WTC11 (cell line): ENCODE measurements around the gene ELAVL1. TPM values are rescaled to one million over a fixed set of nuclear protein-coding genes. Genes with fewer than 3 reads are reported as not detected.

Experiments
- ATAC-seq: fragments of 200-7000 bp; cut with Tn5 transposase; 2 replicates; pipeline ENCODE4 v1.10.0; 2021; ENCODE audit warnings: mild to moderate bottlenecking, moderate library complexity
- CTCF ChIA-PET: fragments of 300-600 bp; sonication (Branson Sonifier 250); formaldehyde crosslinking; loops from one replicate; lab custom pipeline; 2021; ENCODE audit warnings: antibody characterized with exemption; lab: Charles Lee
- POLR2A ChIA-PET: fragments of 350-600 bp; sonication (Branson Sonifier 250); formaldehyde crosslinking; loops from one replicate; lab custom pipeline; 2021; ENCODE audit warnings: antibody characterized with exemption; lab: Charles Lee
- DNase-seq: peaks from one replicate; pipeline ENCODE4 v3.0.0; 2021; ENCODE audit warnings: low spot score
- H3K27ac Mint-ChIP-seq: 2 replicates; pipeline ENCODE4 v1.8.0; 2021; ENCODE audit warnings: mixed read lengths
- H3K27me3 Mint-ChIP-seq: 2 replicates; pipeline ENCODE4 v1.8.0; 2021; ENCODE audit warnings: low read depth, mild to moderate bottlenecking, moderate library complexity, mixed read lengths
- H3K36me3 Mint-ChIP-seq: 2 replicates; pipeline ENCODE4 v1.8.0; 2021; ENCODE audit warnings: mixed read lengths
- H3K4me1 Mint-ChIP-seq: 2 replicates; pipeline ENCODE4 v1.8.0; 2022; ENCODE audit warnings: mixed read lengths
- H3K4me3 Mint-ChIP-seq: 2 replicates; pipeline ENCODE4 v1.8.0; 2021; ENCODE audit warnings: mild to moderate bottlenecking, moderate library complexity, mixed read lengths
- H3K9me3 Mint-ChIP-seq: 2 replicates; pipeline ENCODE4 v1.8.0; 2021; ENCODE audit warnings: mixed read lengths
- CREB1 ChIP-seq: sonication (generic); formaldehyde crosslinking; IDR thresholded peaks from 2 replicates; pipeline ENCODE4 v1.8.0; 2023; ENCODE audit warnings: mild to moderate bottlenecking, missing genetic modification reagents
- CREM ChIP-seq: sonication (generic); formaldehyde crosslinking; IDR thresholded peaks from 2 replicates; pipeline ENCODE4 v1.8.1; 2022; ENCODE audit warnings: mild to moderate bottlenecking, missing genetic modification reagents, moderate library complexity
- ESRRA ChIP-seq: sonication (generic); formaldehyde crosslinking; IDR thresholded peaks from 2 replicates; pipeline ENCODE4 v1.8.1; 2022; ENCODE audit warnings: mild to moderate bottlenecking, missing genetic modification reagents, borderline replicate concordance
- FOXK1 ChIP-seq: sonication (generic); formaldehyde crosslinking; IDR thresholded peaks from 2 replicates; pipeline ENCODE4 v1.8.0; 2022; ENCODE audit warnings: mild to moderate bottlenecking, moderate library complexity, missing genetic modification reagents
- MXD4 ChIP-seq: fragments of 250-450 bp; sonication (Bioruptor Pico); IDR thresholded peaks from 2 replicates; pipeline ENCODE4 v1.8.0; 2021; ENCODE audit warnings: mild to moderate bottlenecking, moderate library complexity, borderline replicate concordance
- NR2C2 ChIP-seq: sonication (generic); formaldehyde crosslinking; IDR thresholded peaks from 2 replicates; pipeline ENCODE4 v1.8.0; 2022; ENCODE audit warnings: mild to moderate bottlenecking, missing genetic modification reagents
- SMAD4 ChIP-seq: sonication (generic); formaldehyde crosslinking; IDR thresholded peaks from 2 replicates; pipeline ENCODE4 v1.8.0; 2022; ENCODE audit warnings: mild to moderate bottlenecking, missing genetic modification reagents
- ZBTB21 ChIP-seq: sonication (generic); formaldehyde crosslinking; IDR thresholded peaks from 2 replicates; pipeline ENCODE4 v1.8.1; 2023; ENCODE audit warnings: mild to moderate bottlenecking, missing genetic modification reagents, borderline replicate concordance
- ZNF121 ChIP-seq: sonication (generic); formaldehyde crosslinking; IDR thresholded peaks from 2 replicates; pipeline ENCODE4 v1.8.0; 2023; ENCODE audit warnings: missing genetic modification reagents
- ZNF671 ChIP-seq: fragments of 250-450 bp; sonication (Bioruptor Pico); IDR thresholded peaks from 2 replicates; pipeline ENCODE4 v1.8.0; 2021; ENCODE audit warnings: mild to moderate bottlenecking
- total RNA-seq: library from RNA; stranded (reverse); gene quantifications from 3 replicates; pipeline ENCODE4 v1.2.3, GENCODE V29; 2021
- TF ChIP-seq, protein P1 (sequence below): sonication (generic); formaldehyde crosslinking; IDR thresholded peaks from 2 replicates; pipeline ENCODE4 v1.8.0; 2023; ENCODE audit warnings: missing genetic modification reagents, mild to moderate bottlenecking, borderline replicate concordance
- TF ChIP-seq, protein P2 (sequence below): fragments of 250-450 bp; sonication (Bioruptor Pico); IDR thresholded peaks from 2 replicates; pipeline ENCODE4 v1.9.0; 2021; ENCODE audit warnings: moderate library complexity, mild to moderate bottlenecking, inconsistent platforms, borderline replicate concordance
- TF ChIP-seq, protein P3 (sequence below): sonication (generic); formaldehyde crosslinking; IDR thresholded peaks from 2 replicates; pipeline ENCODE4 v1.8.1; 2023; ENCODE audit warnings: mild to moderate bottlenecking, missing genetic modification reagents, borderline replicate concordance
- TF ChIP-seq, protein P4 (sequence below): sonication (generic); formaldehyde crosslinking; IDR thresholded peaks from 2 replicates; pipeline ENCODE4 v1.8.0; 2023; ENCODE audit warnings: missing genetic modification reagents

The ELAVL1 gene
- total RNA-seq, 1 experiment from 2014 or later: 160 TPM

DNA sequence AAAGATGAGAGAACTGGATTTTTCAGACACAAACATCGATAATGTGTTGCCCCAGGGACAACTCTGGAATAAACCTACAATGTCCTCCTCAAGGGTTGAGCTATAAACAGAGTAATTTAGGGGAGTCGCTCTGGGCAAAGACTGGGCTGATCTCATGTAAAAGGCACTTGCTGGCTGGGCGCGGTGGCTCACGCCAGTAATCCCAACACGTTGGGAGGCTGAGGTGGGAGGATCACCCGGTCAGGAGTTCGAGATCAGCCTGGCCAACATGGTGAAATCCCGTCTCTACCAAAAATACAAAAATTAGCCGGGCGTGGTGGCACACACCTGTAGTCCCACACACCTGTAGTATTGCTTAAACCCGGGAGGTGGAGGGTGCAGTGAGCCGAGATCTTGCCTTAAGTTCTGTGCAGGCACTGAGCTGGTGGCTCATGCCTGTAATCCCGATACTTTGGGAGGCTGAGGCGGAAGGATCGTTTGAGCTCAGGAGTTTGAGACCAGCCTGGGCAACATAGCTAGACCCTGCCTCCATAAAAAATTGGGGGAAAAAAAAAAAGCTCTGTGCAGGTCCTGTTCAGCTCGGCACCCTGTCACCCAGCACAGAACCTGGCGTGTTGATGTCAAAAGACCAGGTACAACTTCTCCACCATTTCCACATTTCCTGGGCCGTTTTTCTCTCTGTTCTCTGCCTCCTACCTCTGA, 63.4 kb downstream of the ELAVL1 start:
- Mint-ChIP-seq H3K4me3 (peak overlapping the region; percentile 88), H3K36me3 (peaks cover 24% of the 10 kb centered on the region), H3K9me3 (no peaks in the 10 kb centered on the region), H3K27me3 (peaks cover 2% of the 10 kb centered on the region; the same call in 1 of the 2 replicates), H3K4me1 (peaks cover 8% of the 10 kb centered on the region; the same call in 1 of the 2 replicates), H3K27ac (no peak overlapping the region; the same call in 1 of the 2 replicates)
- CTCF ChIA-PET: interaction anchor here (4.1 to 4.5 kb wide), 2 partner anchors 13 to 22 kb away, joined by 31 to 39 read pairs; partner anchors contain the start of gene SNAPC2
- ATAC-seq (no peak), DNase-seq (no peak)
- TF ChIP-seq, protein P1, sequence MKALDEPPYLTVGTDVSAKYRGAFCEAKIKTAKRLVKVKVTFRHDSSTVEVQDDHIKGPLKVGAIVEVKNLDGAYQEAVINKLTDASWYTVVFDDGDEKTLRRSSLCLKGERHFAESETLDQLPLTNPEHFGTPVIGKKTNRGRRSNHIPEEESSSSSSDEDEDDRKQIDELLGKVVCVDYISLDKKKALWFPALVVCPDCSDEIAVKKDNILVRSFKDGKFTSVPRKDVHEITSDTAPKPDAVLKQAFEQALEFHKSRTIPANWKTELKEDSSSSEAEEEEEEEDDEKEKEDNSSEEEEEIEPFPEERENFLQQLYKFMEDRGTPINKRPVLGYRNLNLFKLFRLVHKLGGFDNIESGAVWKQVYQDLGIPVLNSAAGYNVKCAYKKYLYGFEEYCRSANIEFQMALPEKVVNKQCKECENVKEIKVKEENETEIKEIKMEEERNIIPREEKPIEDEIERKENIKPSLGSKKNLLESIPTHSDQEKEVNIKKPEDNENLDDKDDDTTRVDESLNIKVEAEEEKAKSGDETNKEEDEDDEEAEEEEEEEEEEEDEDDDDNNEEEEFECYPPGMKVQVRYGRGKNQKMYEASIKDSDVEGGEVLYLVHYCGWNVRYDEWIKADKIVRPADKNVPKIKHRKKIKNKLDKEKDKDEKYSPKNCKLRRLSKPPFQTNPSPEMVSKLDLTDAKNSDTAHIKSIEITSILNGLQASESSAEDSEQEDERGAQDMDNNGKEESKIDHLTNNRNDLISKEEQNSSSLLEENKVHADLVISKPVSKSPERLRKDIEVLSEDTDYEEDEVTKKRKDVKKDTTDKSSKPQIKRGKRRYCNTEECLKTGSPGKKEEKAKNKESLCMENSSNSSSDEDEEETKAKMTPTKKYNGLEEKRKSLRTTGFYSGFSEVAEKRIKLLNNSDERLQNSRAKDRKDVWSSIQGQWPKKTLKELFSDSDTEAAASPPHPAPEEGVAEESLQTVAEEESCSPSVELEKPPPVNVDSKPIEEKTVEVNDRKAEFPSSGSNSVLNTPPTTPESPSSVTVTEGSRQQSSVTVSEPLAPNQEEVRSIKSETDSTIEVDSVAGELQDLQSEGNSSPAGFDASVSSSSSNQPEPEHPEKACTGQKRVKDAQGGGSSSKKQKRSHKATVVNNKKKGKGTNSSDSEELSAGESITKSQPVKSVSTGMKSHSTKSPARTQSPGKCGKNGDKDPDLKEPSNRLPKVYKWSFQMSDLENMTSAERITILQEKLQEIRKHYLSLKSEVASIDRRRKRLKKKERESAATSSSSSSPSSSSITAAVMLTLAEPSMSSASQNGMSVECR (CRISPR knock-in tag): no peak
- no peak for TF ChIP-seq FOXK1 (CRISPR knock-in tag)
- peak; percentile 41; the same call in 1 of the 2 replicates for TF ChIP-seq ZNF121
- TF ChIP-seq, all 79 proteins: peak for 1
- POLR2A ChIA-PET: no interaction called here

DNA sequence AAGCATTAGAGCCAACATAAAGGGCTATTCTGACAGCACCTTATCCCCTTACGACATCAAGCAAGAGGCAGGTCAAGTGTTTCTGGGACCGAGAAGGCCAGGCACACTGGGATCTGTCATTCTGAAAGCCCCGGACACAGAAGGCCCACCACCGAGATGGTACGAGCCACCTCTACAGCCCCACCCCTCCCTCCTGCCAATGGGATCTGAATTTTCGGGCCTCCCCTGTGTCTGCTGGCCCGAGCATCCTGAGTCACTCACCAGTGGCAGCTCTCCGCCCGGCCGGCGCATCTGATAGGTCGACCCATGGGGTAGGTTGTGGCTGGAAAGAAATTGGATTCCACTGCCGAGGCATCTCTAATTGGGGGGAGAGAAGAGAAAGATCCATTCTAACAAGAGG, 64.6 kb downstream of the ELAVL1 start:
- TF ChIP-seq, protein P2, sequence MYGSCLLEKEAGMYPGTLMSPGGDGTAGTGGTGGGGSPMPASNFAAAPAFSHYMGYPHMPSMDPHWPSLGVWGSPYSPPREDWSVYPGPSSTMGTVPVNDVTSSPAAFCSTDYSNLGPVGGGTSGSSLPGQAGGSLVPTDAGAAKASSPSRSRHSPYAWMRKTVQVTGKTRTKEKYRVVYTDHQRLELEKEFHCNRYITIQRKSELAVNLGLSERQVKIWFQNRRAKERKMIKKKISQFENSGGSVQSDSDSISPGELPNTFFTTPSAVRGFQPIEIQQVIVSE: no peak
- TF ChIP-seq SMAD4 (CRISPR knock-in tag) (no peak), FOXK1 (CRISPR knock-in tag) (no peak), MXD4 (no peak), ZBTB21 (CRISPR knock-in tag) (no peak), ESRRA (CRISPR knock-in tag) (no peak)

DNA sequence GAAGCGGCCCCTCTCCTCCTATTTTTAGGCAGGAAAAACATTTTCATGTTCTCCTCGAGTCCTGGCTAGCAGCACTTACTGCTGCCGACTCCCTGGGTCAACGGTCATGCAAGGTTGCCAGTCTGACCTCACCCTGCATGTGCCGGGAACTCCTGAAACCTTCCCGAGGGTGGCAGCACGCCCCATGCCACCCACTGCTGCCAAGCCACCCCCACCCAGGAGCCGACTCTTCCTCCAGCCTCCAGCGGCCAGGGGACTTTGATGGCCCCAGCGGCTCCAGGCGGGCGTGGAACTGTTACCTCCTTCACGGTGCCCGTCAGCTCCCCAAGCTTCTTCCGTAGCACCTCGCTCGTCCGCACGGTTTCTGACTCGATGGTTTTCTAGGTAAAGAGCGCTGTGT, 70.7 kb downstream of the ELAVL1 start:
- Mint-ChIP-seq H3K4me3 (no peak overlapping the region), H3K27ac (no peak overlapping the region), H3K9me3 (no peaks in the 10 kb centered on the region), H3K36me3 (peaks cover 42% of the 10 kb centered on the region), H3K4me1 (no peaks in the 10 kb centered on the region), H3K27me3 (no peaks in the 10 kb centered on the region)
- DNase-seq (no peak), ATAC-seq (no peak)
- POLR2A ChIA-PET: no interaction called here
- CTCF ChIA-PET: interaction anchor here (1.7 kb wide), 1 partner anchor 9 kb away, joined by 7 read pairs; the partner anchor contains the start of gene TIMM44
- no peak for TF ChIP-seq ZBTB21 (CRISPR knock-in tag)

More for the DNA sequence above, 64.6 kb downstream of the ELAVL1 start:
- Mint-ChIP-seq H3K9me3 (no peaks in the 10 kb centered on the region), H3K4me1 (peaks cover 8% of the 10 kb centered on the region; the same call in 1 of the 2 replicates), H3K27ac (no peak overlapping the region; the same call in 1 of the 2 replicates), H3K36me3 (peaks cover 34% of the 10 kb centered on the region), H3K27me3 (no peaks in the 10 kb centered on the region), H3K4me3 (no peak overlapping the region)
- DNase-seq (no peak), ATAC-seq (no peak)
- ChIA-PET POLR2A (no interaction called here), CTCF (interaction anchor here (0.6 kb wide), 1 partner anchor 228 kb away, joined by 3 read pairs; no protein-coding TSS in a partner anchor)

DNA sequence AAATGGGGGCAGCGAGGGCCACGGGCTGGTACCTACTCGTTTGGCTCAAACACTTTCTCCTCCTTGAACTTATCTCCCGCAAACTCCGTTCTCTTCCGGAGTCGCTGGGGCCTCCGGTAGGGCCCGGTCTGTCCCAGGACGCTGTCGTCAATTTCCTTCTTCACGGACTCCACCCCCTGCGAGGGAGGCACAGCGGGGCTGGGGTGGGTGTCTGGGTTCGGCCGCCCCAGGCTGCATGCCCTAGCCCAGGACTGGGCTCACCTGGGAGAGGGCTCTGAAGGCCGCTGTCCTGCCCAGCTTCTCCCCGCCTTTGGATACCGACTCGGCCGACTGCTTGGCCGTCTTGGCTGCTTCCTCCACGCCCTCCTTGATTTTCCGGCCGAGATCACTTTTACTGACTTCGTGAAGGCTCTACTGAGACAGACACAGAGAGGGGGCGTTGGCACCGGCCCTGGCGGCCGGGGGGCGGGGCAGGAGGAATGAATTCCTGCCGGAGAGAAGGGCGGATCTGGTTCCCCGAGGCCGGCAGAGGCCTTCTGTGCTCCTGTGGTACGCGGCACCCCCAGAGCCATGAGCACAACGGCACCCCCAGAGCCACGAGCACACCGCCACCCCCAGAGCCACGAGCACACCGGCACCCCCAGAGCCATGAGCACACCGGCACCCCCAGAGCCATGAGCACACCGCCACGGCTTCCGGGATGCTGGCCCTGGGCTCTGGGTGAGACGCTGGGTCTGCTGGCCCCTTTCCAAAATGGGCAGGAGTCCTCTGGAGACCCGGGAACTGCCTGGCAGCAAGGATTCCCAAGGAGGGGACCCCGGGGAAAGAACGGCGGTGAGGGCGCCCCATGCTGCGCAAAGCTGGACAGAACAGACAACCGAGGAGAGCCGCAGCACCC, 71.4 kb downstream of the ELAVL1 start:
- H3K36me3 Mint-ChIP-seq: peaks cover 41% of the 10 kb centered on the region
- H3K9me3 Mint-ChIP-seq: no peaks in the 10 kb centered on the region
- H3K27me3 Mint-ChIP-seq: no peaks in the 10 kb centered on the region
- DNase-seq (no peak), ATAC-seq (no peak)
- ChIA-PET CTCF (interaction anchor here (1.0 kb wide), 1 partner anchor 10 kb away, joined by 5 read pairs; the partner anchor contains the start of gene TIMM44), POLR2A (no interaction called here)
- no peak overlapping the region for H3K27ac Mint-ChIP-seq
- H3K4me3 Mint-ChIP-seq: no peak overlapping the region
- H3K4me1 Mint-ChIP-seq: no peaks in the 10 kb centered on the region
- TF ChIP-seq NR2C2 (CRISPR knock-in tag) (no peak), CREB1 (no peak), ZNF671 (CRISPR knock-in tag) (no peak), CREM (no peak)
- TF ChIP-seq, protein P3, sequence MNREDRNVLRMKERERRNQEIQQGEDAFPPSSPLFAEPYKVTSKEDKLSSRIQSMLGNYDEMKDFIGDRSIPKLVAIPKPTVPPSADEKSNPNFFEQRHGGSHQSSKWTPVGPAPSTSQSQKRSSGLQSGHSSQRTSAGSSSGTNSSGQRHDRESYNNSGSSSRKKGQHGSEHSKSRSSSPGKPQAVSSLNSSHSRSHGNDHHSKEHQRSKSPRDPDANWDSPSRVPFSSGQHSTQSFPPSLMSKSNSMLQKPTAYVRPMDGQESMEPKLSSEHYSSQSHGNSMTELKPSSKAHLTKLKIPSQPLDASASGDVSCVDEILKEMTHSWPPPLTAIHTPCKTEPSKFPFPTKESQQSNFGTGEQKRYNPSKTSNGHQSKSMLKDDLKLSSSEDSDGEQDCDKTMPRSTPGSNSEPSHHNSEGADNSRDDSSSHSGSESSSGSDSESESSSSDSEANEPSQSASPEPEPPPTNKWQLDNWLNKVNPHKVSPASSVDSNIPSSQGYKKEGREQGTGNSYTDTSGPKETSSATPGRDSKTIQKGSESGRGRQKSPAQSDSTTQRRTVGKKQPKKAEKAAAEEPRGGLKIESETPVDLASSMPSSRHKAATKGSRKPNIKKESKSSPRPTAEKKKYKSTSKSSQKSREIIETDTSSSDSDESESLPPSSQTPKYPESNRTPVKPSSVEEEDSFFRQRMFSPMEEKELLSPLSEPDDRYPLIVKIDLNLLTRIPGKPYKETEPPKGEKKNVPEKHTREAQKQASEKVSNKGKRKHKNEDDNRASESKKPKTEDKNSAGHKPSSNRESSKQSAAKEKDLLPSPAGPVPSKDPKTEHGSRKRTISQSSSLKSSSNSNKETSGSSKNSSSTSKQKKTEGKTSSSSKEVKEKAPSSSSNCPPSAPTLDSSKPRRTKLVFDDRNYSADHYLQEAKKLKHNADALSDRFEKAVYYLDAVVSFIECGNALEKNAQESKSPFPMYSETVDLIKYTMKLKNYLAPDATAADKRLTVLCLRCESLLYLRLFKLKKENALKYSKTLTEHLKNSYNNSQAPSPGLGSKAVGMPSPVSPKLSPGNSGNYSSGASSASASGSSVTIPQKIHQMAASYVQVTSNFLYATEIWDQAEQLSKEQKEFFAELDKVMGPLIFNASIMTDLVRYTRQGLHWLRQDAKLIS (CRISPR knock-in tag): no peak
- TF ChIP-seq, protein P4, sequence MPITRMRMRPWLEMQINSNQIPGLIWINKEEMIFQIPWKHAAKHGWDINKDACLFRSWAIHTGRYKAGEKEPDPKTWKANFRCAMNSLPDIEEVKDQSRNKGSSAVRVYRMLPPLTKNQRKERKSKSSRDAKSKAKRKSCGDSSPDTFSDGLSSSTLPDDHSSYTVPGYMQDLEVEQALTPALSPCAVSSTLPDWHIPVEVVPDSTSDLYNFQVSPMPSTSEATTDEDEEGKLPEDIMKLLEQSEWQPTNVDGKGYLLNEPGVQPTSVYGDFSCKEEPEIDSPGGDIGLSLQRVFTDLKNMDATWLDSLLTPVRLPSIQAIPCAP: no peak
